Activated CD4-positive, alpha-beta T cell treated with anti-CD3 and anti-CD28 coated beads, Interleukin-2, amount 10 ng/mL, durations not matched to agents 7 days and 5 days (primary cell): ENCODE results near the gene ANKDD1B. TPM values are rescaled to one million over a fixed set of nuclear protein-coding genes. Genes with fewer than 3 reads are reported as not detected.
A peak's percentile ranks its signal among the peaks of the same experiment; 100 is the strongest.
"Not testable (repeated sequence)": the region's sequence is repeated elsewhere in the genome, so short reads cannot be mapped to it uniquely, and the experiment has no call there.

ENCODE experiments used
- CTCF ChIA-PET: fragments of 350-600 bp; sonication (Branson Sonifier 250); formaldehyde crosslinking; loops from one replicate; lab custom pipeline; 2021; ENCODE audit warnings: antibody characterized with exemption; lab: Charles Lee
- POLR2A ChIA-PET: fragments of 350-600 bp; sonication (Branson Sonifier 250); formaldehyde crosslinking; loops from one replicate; lab custom pipeline; 2021; ENCODE audit warnings: antibody characterized with exemption; lab: Charles Lee
- DNase-seq: peaks from one replicate; pipeline ENCODE4 v3.0.0-alpha.2; 2020
- H3K27ac Mint-ChIP-seq: one replicate; pipeline ENCODE4 v1.8.0; 2021; ENCODE audit warnings: mild to moderate bottlenecking, moderate library complexity, mixed read lengths
- H3K27me3 Mint-ChIP-seq: one replicate; pipeline ENCODE4 v1.8.0; 2021; ENCODE audit warnings: mixed read lengths
- H3K36me3 Mint-ChIP-seq: one replicate; pipeline ENCODE4 v1.8.0; 2021; ENCODE audit warnings: low read depth, mixed read lengths
- H3K4me1 Mint-ChIP-seq: one replicate; pipeline ENCODE4 v1.8.0; 2021; ENCODE audit warnings: mixed read lengths
- H3K4me3 Mint-ChIP-seq: one replicate; pipeline ENCODE4 v1.8.0; 2021; ENCODE audit warnings: mild to moderate bottlenecking, moderate library complexity, mixed read lengths
- H3K9me3 Mint-ChIP-seq: one replicate; pipeline ENCODE4 v1.8.0; 2021; ENCODE audit warnings: mixed read lengths
- total RNA-seq, 2 experiments: library from RNA; stranded (reverse); gene quantifications; one replicate each; pipeline ENCODE4 v1.2.3, GENCODE V29; 2021

ANKDD1B gene
- under 1 TPM in 1 of 2 experiments, not detected in 1; 0.07 TPM for total RNA-seq

GRCh38 chr5:75611311-75612225 is at the start of gene ANKDD1B:
Gene ANKDD1B, plus strand, starts transcription at chr5:75611453. Its CDS starts 182 bp downstream, at chr5:75611635.
- POLR2A ChIA-PET: interaction anchor here (0.7 kb wide), 1 partner anchor 155 kb away, joined by 3 read pairs; no protein-coding TSS in a partner anchor
- no peak for DNase-seq
- no peak within 1 kb of the TSS for H3K4me3 Mint-ChIP-seq
- no peak within 1 kb of the TSS for H3K27ac Mint-ChIP-seq
- H3K36me3 Mint-ChIP-seq: peaks cover 12% of the 10 kb centered on the region
- H3K9me3 Mint-ChIP-seq: no peaks in the 10 kb centered on the region
- CTCF ChIA-PET: no interaction called here
- H3K27me3 Mint-ChIP-seq: peaks cover 8% of the 10 kb centered on the region
- H3K4me1 Mint-ChIP-seq: peaks cover 14% of the 10 kb centered on the region

- H3K4me3 Mint-ChIP-seq, DNase-seq, H3K27me3 Mint-ChIP-seq, H3K27ac Mint-ChIP-seq, POLR2A ChIA-PET: not testable (repeated sequence)
- Mint-ChIP-seq H3K4me1 (peaks cover 22% of the 10 kb centered on the region), H3K36me3 (peaks cover 56% of the 10 kb centered on the region), H3K9me3 (peaks cover 31% of the 10 kb centered on the region)
- CTCF ChIA-PET: interaction anchor here (1.2 kb wide), 1 partner anchor 11 kb away, joined by 4 read pairs; no protein-coding TSS in a partner anchor
Measured at GRCh38 chr5:75565991-75566709, 45.1 kb upstream of the ANKDD1B start.

GRCh38 chr5:75566710-75567309 is 44.4 kb upstream of the ANKDD1B start:
- H3K4me3 Mint-ChIP-seq: no peak overlapping the region
- DNase-seq: peak; percentile 28
- CTCF ChIA-PET: interaction anchor here (1.2 kb wide), 1 partner anchor 11 kb away, joined by 4 read pairs; no protein-coding TSS in a partner anchor
- peaks cover 51% of the 10 kb centered on the region for H3K36me3 Mint-ChIP-seq
- POLR2A ChIA-PET: interaction anchor here (0.8 kb wide), 1 partner anchor 57 kb away, joined by 4 read pairs; no protein-coding TSS in a partner anchor
- H3K4me1 Mint-ChIP-seq: peaks cover 22% of the 10 kb centered on the region
- H3K27me3 Mint-ChIP-seq: no peaks in the 10 kb centered on the region
- peaks cover 27% of the 10 kb centered on the region for H3K9me3 Mint-ChIP-seq
- H3K27ac Mint-ChIP-seq: no peak overlapping the region

GRCh38 chr5:75567710-75568109 is 43.5 kb upstream of the ANKDD1B start:
- Mint-ChIP-seq H3K4me1 (peaks cover 22% of the 10 kb centered on the region), H3K9me3 (peaks cover 20% of the 10 kb centered on the region), H3K4me3 (no peak overlapping the region), H3K27ac (peak overlapping the region; percentile 39), H3K27me3 (no peaks in the 10 kb centered on the region), H3K36me3 (peaks cover 46% of the 10 kb centered on the region)
- ChIA-PET CTCF (interaction anchor here (0.7 to 1.2 kb wide), 2 partner anchors 40 to 633 kb away, joined by 3 read pairs; no protein-coding TSS in a partner anchor), POLR2A (interaction anchor here (0.8 kb wide), 1 partner anchor 58 kb away, joined by 4 read pairs; no protein-coding TSS in a partner anchor)
- no peak for DNase-seq

- DNase-seq: no peak
- ChIA-PET CTCF (interaction anchor here (0.7 to 1.2 kb wide), 2 partner anchors 39 to 634 kb away, joined by 3 read pairs; no protein-coding TSS in a partner anchor), POLR2A (no interaction called here)
- Mint-ChIP-seq H3K27me3 (no peaks in the 10 kb centered on the region), H3K4me1 (peaks cover 22% of the 10 kb centered on the region), H3K4me3 (no peak overlapping the region), H3K27ac (no peak overlapping the region), H3K36me3 (peaks cover 46% of the 10 kb centered on the region), H3K9me3 (peaks cover 17% of the 10 kb centered on the region)
Measured at GRCh38 chr5:75568202-75568601, 43.1 kb upstream of the ANKDD1B start.

- Mint-ChIP-seq H3K27me3 (no peaks in the 10 kb centered on the region), H3K4me1 (peaks cover 22% of the 10 kb centered on the region), H3K4me3 (no peak overlapping the region), H3K9me3 (no peaks in the 10 kb centered on the region), H3K36me3 (peaks cover 25% of the 10 kb centered on the region), H3K27ac (no peak overlapping the region)
- ChIA-PET CTCF (no interaction called here), POLR2A (no interaction called here)
- DNase-seq: no peak
Measured at GRCh38 chr5:75571547-75571946, 39.7 kb upstream of the ANKDD1B start.

GRCh38 chr5:75574791-75575190 is 36.5 kb upstream of the ANKDD1B start:
- H3K4me3 Mint-ChIP-seq: no peak overlapping the region
- no peak overlapping the region for H3K27ac Mint-ChIP-seq
- no peaks in the 10 kb centered on the region for H3K27me3 Mint-ChIP-seq
- DNase-seq: no peak
- ChIA-PET POLR2A (no interaction called here), CTCF (interaction anchor here (0.5 kb wide), 1 partner anchor 700 kb away, joined by 3 read pairs; no protein-coding TSS in a partner anchor)
- H3K9me3 Mint-ChIP-seq: no peaks in the 10 kb centered on the region
- H3K4me1 Mint-ChIP-seq: peaks cover 3% of the 10 kb centered on the region
- H3K36me3 Mint-ChIP-seq: peaks cover 26% of the 10 kb centered on the region

GRCh38 chr5:75578280-75578679 is 33.0 kb upstream of the ANKDD1B start:
- DNase-seq, H3K4me1 Mint-ChIP-seq, CTCF ChIA-PET, H3K4me3 Mint-ChIP-seq, H3K27ac Mint-ChIP-seq, H3K9me3 Mint-ChIP-seq, POLR2A ChIA-PET, H3K27me3 Mint-ChIP-seq: not testable (repeated sequence)
- peaks cover 28% of the 10 kb centered on the region for H3K36me3 Mint-ChIP-seq

GRCh38 chr5:75584641-75585040 is 26.6 kb upstream of the ANKDD1B start:
- Mint-ChIP-seq H3K4me1 (peaks cover 4% of the 10 kb centered on the region), H3K27me3 (no peaks in the 10 kb centered on the region), H3K36me3 (peaks cover 21% of the 10 kb centered on the region), H3K27ac (no peak overlapping the region), H3K4me3 (no peak overlapping the region), H3K9me3 (no peaks in the 10 kb centered on the region)
- ChIA-PET CTCF (no interaction called here), POLR2A (no interaction called here)
- DNase-seq: no peak

- Mint-ChIP-seq H3K4me1 (no peaks in the 10 kb centered on the region), H3K27ac (no peak overlapping the region), H3K4me3 (no peak overlapping the region), H3K36me3 (peaks cover 15% of the 10 kb centered on the region), H3K9me3 (no peaks in the 10 kb centered on the region), H3K27me3 (no peaks in the 10 kb centered on the region)
- DNase-seq: no peak
- ChIA-PET CTCF (no interaction called here), POLR2A (no interaction called here)
Measured at GRCh38 chr5:75588666-75589065, 22.6 kb upstream of the ANKDD1B start.

- Mint-ChIP-seq H3K4me3 (no peak overlapping the region), H3K27ac (no peak overlapping the region), H3K27me3 (no peaks in the 10 kb centered on the region), H3K9me3 (no peaks in the 10 kb centered on the region), H3K36me3 (peaks cover 45% of the 10 kb centered on the region), H3K4me1 (peaks cover 22% of the 10 kb centered on the region)
- no peak for DNase-seq
- CTCF ChIA-PET: interaction anchor here (0.6 kb wide), 1 partner anchor 884 kb away, joined by 3 read pairs; no protein-coding TSS in a partner anchor
- POLR2A ChIA-PET: no interaction called here
Measured at GRCh38 chr5:75600535-75600934, 10.7 kb upstream of the ANKDD1B start.

- POLR2A ChIA-PET: no interaction called here
- no peaks in the 10 kb centered on the region for H3K27me3 Mint-ChIP-seq
- DNase-seq: no peak
- H3K4me1 Mint-ChIP-seq: peaks cover 22% of the 10 kb centered on the region
- H3K36me3 Mint-ChIP-seq: peaks cover 37% of the 10 kb centered on the region
- H3K4me3 Mint-ChIP-seq: no peak overlapping the region
- H3K9me3 Mint-ChIP-seq: no peaks in the 10 kb centered on the region
- no peak overlapping the region for H3K27ac Mint-ChIP-seq
- CTCF ChIA-PET: no interaction called here
Measured at GRCh38 chr5:75601567-75601966, 9.7 kb upstream of the ANKDD1B start.
